ENCODE data around the gene TMEM196. TPM values are rescaled to one million over a fixed set of nuclear protein-coding genes. Genes with fewer than 3 reads are reported as not detected.

Gene TMEM196
- total RNA-seq, 1 experiment from 2014 or later = not detected

DNA sequence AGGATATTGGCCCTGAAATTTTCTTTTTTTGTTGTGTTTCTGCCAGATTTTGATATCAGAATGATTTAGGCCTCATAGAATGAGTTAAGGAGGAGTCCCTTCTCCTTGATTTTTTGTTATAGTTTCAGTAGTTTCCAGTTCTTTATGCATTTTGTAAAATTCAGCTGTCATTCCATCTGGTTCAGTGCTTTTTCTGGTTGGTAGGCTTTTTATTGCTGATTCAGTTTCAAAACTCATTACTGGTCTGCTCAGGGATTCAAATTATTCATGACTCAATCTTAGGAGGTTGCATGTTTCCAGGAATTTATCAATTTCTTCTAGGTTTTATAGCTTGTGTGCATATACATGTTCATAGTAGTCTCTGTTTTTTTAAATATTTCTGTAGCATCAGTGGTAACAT lies 10.1 kb upstream of the TMEM196 start:
- Histone ChIP-seq H3K36me3 (ENCODE audit: control insufficient read depth, insufficient read depth, low read length) (no peaks in the 10 kb centered on the region), H3K9me3 (ENCODE audit: control insufficient read depth, insufficient read depth, low read depth, low read length) (peaks cover 3% of the 10 kb centered on the region; the same call in 1 of the 2 replicates), H3K4me1 (ENCODE audit: control insufficient read depth, insufficient read depth, low read length) (no peaks in the 10 kb centered on the region), H3K27me3 (ENCODE audit: control insufficient read depth, insufficient read depth, low read length) (no peaks in the 10 kb centered on the region), H3K27ac (ENCODE audit: low read length) (no peak overlapping the region), H3K4me3 (ENCODE audit: low read depth in 2 of 2, low read length in 2 of 2) (no peak overlapping the region)
- CTCF ChIA-PET = no interaction called here
- DNase-seq (ENCODE audit: low read depth, low spot score) (no peak), ATAC-seq (no peak)
- BruUV-seq (replicated peaks) = no TSS peak
- POLR2A ChIA-PET = no interaction called here
- in situ Hi-C loops (cut with HindIII; ENCODE audit: low pct_unique_long_range_greater_than_20kb, low sequenced_read_pairs) = no loop called here
- TF ChIP-seq SIN3A (IDR thresholded peaks at IDR 0.05; ENCODE audit: borderline replicate concordance, insufficient read depth, low read depth, low read length) = no peak
- TF ChIP-seq CTCF (IDR thresholded peaks at IDR 0.05) = no peak
- TF ChIP-seq TCF7L2 (IDR thresholded peaks at IDR 0.05; ENCODE audit: low read depth, low read length) = no peak
- TF ChIP-seq POLR2AphosphoS5 (IDR thresholded peaks at IDR 0.05; ENCODE audit: low read depth, low read length) = no peak
- TF ChIP-seq REST (IDR thresholded peaks at IDR 0.05; ENCODE audit: insufficient read depth in 1 of 2, low read depth in 2 of 2, low read length in 1 of 2) = no peak
- intact Hi-C loops (cut with micrococcal nuclease; ENCODE audit: unreplicated experiment) = no loop called here

- no peak for DNase-seq (ENCODE audit: low read depth, low spot score)
- POLR2A ChIA-PET = no interaction called here
- Histone ChIP-seq H3K4me1 (ENCODE audit: control insufficient read depth, insufficient read depth, low read length) (peaks cover 5% of the 10 kb centered on the region), H3K27ac (ENCODE audit: low read length) (no peak overlapping the region), H3K9me3 (ENCODE audit: control insufficient read depth, insufficient read depth, low read depth, low read length) (no peaks in the 10 kb centered on the region), H3K4me3 (ENCODE audit: low read depth in 2 of 2, low read length in 2 of 2) (no peak overlapping the region), H3K36me3 (ENCODE audit: control insufficient read depth, insufficient read depth, low read length) (no peaks in the 10 kb centered on the region), H3K27me3 (ENCODE audit: control insufficient read depth, insufficient read depth, low read length) (peaks cover 6% of the 10 kb centered on the region; the same call in 1 of the 2 replicates)
- no TSS peak for BruUV-seq (replicated peaks)
- in situ Hi-C loops (cut with HindIII; ENCODE audit: low pct_unique_long_range_greater_than_20kb, low sequenced_read_pairs) = no loop called here
- CTCF ChIA-PET = no interaction called here
- no peak for ATAC-seq
- no peak for TF ChIP-seq CTCF (IDR thresholded peaks at IDR 0.05)
- no peak for TF ChIP-seq REST (IDR thresholded peaks at IDR 0.05; ENCODE audit: insufficient read depth in 1 of 2, low read depth in 2 of 2, low read length in 1 of 2)
- TF ChIP-seq TCF7L2 (IDR thresholded peaks at IDR 0.05; ENCODE audit: low read depth, low read length) = no peak
- no peak for TF ChIP-seq SIN3A (IDR thresholded peaks at IDR 0.05; ENCODE audit: borderline replicate concordance, insufficient read depth, low read depth, low read length)
- TF ChIP-seq POLR2AphosphoS5 (IDR thresholded peaks at IDR 0.05; ENCODE audit: low read depth, low read length) = no peak
- intact Hi-C loops (cut with micrococcal nuclease; ENCODE audit: unreplicated experiment) = no loop called here
These were observed 3.6 kb upstream of the TMEM196 start for GRCh38 chr7:19776981-19777380.
